ENCODE measurements around the gene TMEM86B. TPM values are rescaled to one million over a fixed set of nuclear protein-coding genes. Genes with fewer than 3 reads are reported as not detected.

The TMEM86B gene
- total and polyA plus RNA-seq, 2 experiments from 2014 or later, result 0.46 to 2.4 TPM

DNA sequence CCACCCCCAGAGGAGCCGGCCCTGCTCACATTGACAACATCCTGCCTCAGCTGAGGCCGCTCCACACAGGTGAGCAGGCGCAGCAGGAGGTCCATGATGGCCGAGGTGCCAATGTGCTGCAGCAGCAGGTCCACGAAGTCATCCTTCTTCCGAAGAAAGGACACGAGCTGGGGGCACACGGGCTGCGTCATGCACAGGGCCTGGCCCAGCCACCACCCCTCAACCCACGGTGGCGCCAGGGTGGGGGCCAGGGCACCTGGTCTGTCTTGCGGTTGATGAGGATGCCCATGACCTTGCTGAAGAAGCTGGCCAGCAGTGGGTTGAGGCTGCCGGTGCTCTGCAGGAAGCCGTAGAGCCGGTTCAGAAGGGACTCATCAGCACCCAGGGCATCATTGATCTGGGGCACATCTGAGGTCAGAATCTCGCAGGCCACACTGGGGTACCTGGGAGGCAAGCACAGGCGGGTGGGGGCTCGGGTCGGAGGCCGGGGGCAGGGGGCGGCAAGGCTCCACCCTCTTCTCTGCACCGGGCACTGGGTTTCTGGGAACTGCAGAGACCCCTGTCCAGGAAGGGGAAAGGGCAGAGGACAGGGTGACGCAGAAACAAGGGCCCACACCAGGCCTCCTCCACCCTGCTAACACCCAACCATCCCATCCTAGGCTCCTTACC, 16.8 kb upstream of the TMEM86B start:
- Histone ChIP-seq H3K27me3 (replicated peaks; ENCODE audit: insufficient read depth) (no peaks in the 10 kb centered on the region), H3K79me2 (ENCODE audit: insufficient read depth) (peaks cover 56% of the 10 kb centered on the region), H3K27ac (no peak overlapping the region), H3K4me2 (ENCODE audit: unreplicated experiment) (no peak overlapping the region), H3K36me3 (ENCODE audit: low read depth) (no peaks in the 10 kb centered on the region), H2AFZ (no peak overlapping the region), H4K20me1 (ENCODE audit: insufficient read depth) (no peaks in the 10 kb centered on the region; the same call in 1 of the 2 replicates), H3K9me3 (ENCODE audit: low read depth) (no peaks in the 10 kb centered on the region), H3F3A (ENCODE audit: insufficient read depth) (no peaks in the 10 kb centered on the region), H3K4me1 (ENCODE audit: insufficient read depth) (0 out of 2 replicates have a peak, but pooled peaks cover 3% of the 10 kb centered on the region), H3K4me3 (no peak overlapping the region), H3K9me2 (ENCODE audit: insufficient read depth) (no peaks in the 10 kb centered on the region), H3K9ac (no peak overlapping the region)
- in situ Hi-C loops (cut with MboI), result no loop called here
- DNase-seq, result no peak
- 86 to 88% methylated on average over 17 to 23 of the region's 23 CpGs for WGBS, 2 experiments (ENCODE audit: low coverage in 1 of 2, low lambda C conversion rate in 2 of 2, missing lambda C conversion rate in 2 of 2)
- TF ChIP-seq EZH2phosphoT487 (IDR thresholded peaks at IDR 0.05; ENCODE audit: insufficient read depth, low read depth), result no peak
- no peak for TF ChIP-seq EZH2 (IDR thresholded peaks at IDR 0.05; ENCODE audit: insufficient read depth, poor library complexity, severe bottlenecking)

DNA sequence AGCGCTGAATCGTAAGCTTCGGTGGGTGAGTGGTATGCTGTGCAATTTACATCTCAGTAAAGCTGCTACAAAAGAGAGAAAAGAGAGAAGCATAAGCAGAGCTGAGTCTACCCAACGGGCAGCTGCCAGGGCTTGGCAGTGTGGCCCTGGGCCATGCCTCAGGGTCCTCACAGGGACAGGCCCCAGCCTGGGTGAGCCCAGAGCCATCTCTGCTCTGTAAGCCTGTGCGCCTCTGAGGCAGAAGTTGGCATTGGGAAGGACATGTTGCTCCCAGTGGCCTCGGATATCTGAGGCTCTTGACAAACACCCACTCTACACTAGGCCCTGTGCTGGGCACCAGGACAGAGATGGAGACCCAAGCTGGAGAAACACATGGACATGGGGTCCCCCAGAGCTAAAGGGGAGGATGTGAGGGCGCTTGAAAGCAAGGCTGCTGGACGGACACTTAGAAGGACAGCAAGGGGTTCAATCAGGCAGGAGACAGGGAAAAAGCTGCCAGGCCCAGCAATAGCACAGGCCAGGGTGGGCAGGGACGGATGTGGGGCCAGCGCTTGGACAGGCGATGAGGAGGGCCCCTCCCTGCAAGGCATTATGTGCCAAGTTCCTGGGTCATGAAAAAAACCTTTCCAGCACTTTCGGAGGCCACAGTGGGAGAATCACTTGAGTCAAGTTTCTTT, 15.6 kb upstream of the TMEM86B start:
- no peaks in the 10 kb centered on the region for H3K36me3 ChIP-seq (ENCODE audit: low read depth)
- no peak overlapping the region for H3K27ac ChIP-seq
- no peaks in the 10 kb centered on the region for H3K9me2 ChIP-seq (ENCODE audit: insufficient read depth)
- H3K9ac ChIP-seq, result no peak overlapping the region
- no peaks in the 10 kb centered on the region for H3K27me3 ChIP-seq (replicated peaks; ENCODE audit: insufficient read depth)
- H3K79me2 ChIP-seq (ENCODE audit: insufficient read depth), result peaks cover 44% of the 10 kb centered on the region
- in situ Hi-C loops (cut with MboI), result no loop called here
- H3K4me1 ChIP-seq (ENCODE audit: insufficient read depth), result 0 out of 2 replicates have a peak, but pooled peaks cover 3% of the 10 kb centered on the region
- H3K4me2 ChIP-seq (ENCODE audit: unreplicated experiment), result no peak overlapping the region
- no peaks in the 10 kb centered on the region for H3F3A ChIP-seq (ENCODE audit: insufficient read depth)
- no peak overlapping the region for H3K4me3 ChIP-seq
- whole genome bisulfite sequencing, 2 experiments (ENCODE audit: low coverage in 1 of 2, low lambda C conversion rate in 2 of 2, missing lambda C conversion rate in 2 of 2), result 79 to 80% methylated on average over 11 to 12 of the region's 12 CpGs
- TF ChIP-seq EZH2 (IDR thresholded peaks at IDR 0.05; ENCODE audit: insufficient read depth, poor library complexity, severe bottlenecking) (no peak), EZH2phosphoT487 (IDR thresholded peaks at IDR 0.05; ENCODE audit: insufficient read depth, low read depth) (no peak)
- no peaks in the 10 kb centered on the region for H3K9me3 ChIP-seq (ENCODE audit: low read depth)
- DNase-seq, result no peak
- no peak overlapping the region for H2AFZ ChIP-seq
- no peaks in the 10 kb centered on the region; the same call in 1 of the 2 replicates for H4K20me1 ChIP-seq (ENCODE audit: insufficient read depth)

DNA sequence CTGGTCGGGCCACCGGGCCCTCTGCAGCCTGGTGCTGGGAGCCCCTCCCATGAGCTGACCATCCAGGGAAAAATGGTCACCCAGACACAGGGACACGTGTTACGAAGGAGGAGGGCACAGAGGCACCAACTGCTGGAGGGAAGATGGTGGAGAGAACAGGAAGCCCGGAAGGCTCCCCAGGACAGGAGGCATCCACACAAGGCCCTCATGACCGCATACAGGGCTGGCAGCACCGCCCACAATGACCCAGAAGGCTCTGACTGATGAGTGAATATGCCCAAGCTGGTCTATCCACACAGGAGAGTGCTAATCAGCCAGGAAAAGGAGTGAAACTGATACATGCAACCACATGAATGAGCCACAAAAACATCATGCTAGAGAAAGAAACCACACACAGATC, 14.0 kb upstream of the TMEM86B start:
- H3K4me2 ChIP-seq (ENCODE audit: unreplicated experiment), result no peak overlapping the region
- no peak overlapping the region for H3K4me3 ChIP-seq
- TF ChIP-seq EZH2 (IDR thresholded peaks at IDR 0.05; ENCODE audit: insufficient read depth, poor library complexity, severe bottlenecking), result no peak
- no peak for TF ChIP-seq EZH2phosphoT487 (IDR thresholded peaks at IDR 0.05; ENCODE audit: insufficient read depth, low read depth)
- no peaks in the 10 kb centered on the region for H3F3A ChIP-seq (ENCODE audit: insufficient read depth)
- peaks cover 30% of the 10 kb centered on the region for H3K79me2 ChIP-seq (ENCODE audit: insufficient read depth)
- H3K9me2 ChIP-seq (ENCODE audit: insufficient read depth), result no peaks in the 10 kb centered on the region
- no peak overlapping the region for H3K27ac ChIP-seq
- no peak overlapping the region for H3K9ac ChIP-seq
- H3K4me1 ChIP-seq (ENCODE audit: insufficient read depth), result 0 out of 2 replicates have a peak, but pooled peaks cover 3% of the 10 kb centered on the region
- no peaks in the 10 kb centered on the region for H4K20me1 ChIP-seq (ENCODE audit: insufficient read depth)
- in situ Hi-C loops (cut with MboI), result no loop called here
- no peak for DNase-seq
- WGBS, 2 experiments (ENCODE audit: low coverage in 1 of 2, low lambda C conversion rate in 2 of 2, missing lambda C conversion rate in 2 of 2), result 66 to 76% methylated on average over 7 of the region's 7 CpGs
- no peaks in the 10 kb centered on the region for H3K9me3 ChIP-seq (ENCODE audit: low read depth)
- no peak overlapping the region for H2AFZ ChIP-seq
- H3K27me3 ChIP-seq (replicated peaks; ENCODE audit: insufficient read depth), result no peaks in the 10 kb centered on the region
- H3K36me3 ChIP-seq (ENCODE audit: low read depth), result peaks cover 9% of the 10 kb centered on the region

DNA sequence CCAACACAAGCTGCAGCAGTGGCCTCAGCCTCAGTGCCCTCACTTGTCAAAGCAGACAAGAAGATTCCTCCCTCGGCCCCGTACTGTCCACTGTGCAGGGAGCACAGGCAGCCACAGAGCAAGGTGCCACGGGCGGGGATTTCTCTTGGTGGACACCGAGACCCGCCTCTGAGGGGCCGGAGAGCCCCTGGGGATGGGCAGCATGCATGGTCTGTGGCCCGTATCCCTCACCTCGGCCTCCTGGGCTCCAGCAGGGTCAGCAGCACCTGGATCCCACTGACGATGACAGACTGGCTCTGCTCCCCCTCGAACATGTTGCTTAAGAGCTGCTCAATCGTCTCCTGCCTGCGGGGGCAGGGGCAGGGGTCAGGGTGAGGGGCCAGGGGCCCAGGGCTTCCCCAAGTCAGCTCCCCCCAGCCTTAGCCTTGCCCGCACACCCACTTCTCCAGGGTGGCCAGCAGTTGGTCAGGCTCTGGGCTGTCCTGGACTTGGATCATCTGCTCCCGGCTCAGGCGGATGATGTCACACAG, 13.4 kb upstream of the TMEM86B start:
- no peaks in the 10 kb centered on the region for H3F3A ChIP-seq (ENCODE audit: insufficient read depth)
- H3K4me3 ChIP-seq, result no peak overlapping the region
- no peak overlapping the region for H3K4me2 ChIP-seq (ENCODE audit: unreplicated experiment)
- WGBS, 2 experiments (ENCODE audit: low coverage in 1 of 2, low lambda C conversion rate in 2 of 2, missing lambda C conversion rate in 2 of 2), result 94 to 96% methylated on average over 15 to 16 of the region's 16 CpGs
- no peaks in the 10 kb centered on the region for H3K27me3 ChIP-seq (replicated peaks; ENCODE audit: insufficient read depth)
- no peak overlapping the region for H3K27ac ChIP-seq
- H3K9me3 ChIP-seq (ENCODE audit: low read depth), result no peaks in the 10 kb centered on the region
- no peak for DNase-seq
- H3K9me2 ChIP-seq (ENCODE audit: insufficient read depth), result no peaks in the 10 kb centered on the region
- no peak overlapping the region for H2AFZ ChIP-seq
- H4K20me1 ChIP-seq (ENCODE audit: insufficient read depth), result no peaks in the 10 kb centered on the region
- no peak overlapping the region for H3K9ac ChIP-seq
- TF ChIP-seq EZH2 (IDR thresholded peaks at IDR 0.05; ENCODE audit: insufficient read depth, poor library complexity, severe bottlenecking) (no peak), EZH2phosphoT487 (IDR thresholded peaks at IDR 0.05; ENCODE audit: insufficient read depth, low read depth) (no peak)
- H3K36me3 ChIP-seq (ENCODE audit: low read depth), result peaks cover 14% of the 10 kb centered on the region
- no peaks in the 10 kb centered on the region for H3K4me1 ChIP-seq (ENCODE audit: insufficient read depth)
- H3K79me2 ChIP-seq (ENCODE audit: insufficient read depth), result peaks cover 28% of the 10 kb centered on the region
- in situ Hi-C loops (cut with MboI), result no loop called here
